Coronary artery (tissue), 2 donors: Measurements from ENCODE around the gene ATF1.

ENCODE experiments used
- DNase-seq: peaks from one replicate; pipeline ENCODE4 v3.0.0-alpha.2; 2017; ENCODE audit warnings: low spot score
- H3K27ac ChIP-seq, 2 donors: fragments of 200-600 bp; sonication (generic); one replicate each; pipeline ENCODE4 v1.5.1; 2016 to 2019
- H3K4me3 ChIP-seq: fragments of 200-600 bp; sonication (generic); 2 replicates; pipeline ENCODE4 v1.5.1; 2016; ENCODE audit warnings: mild to moderate bottlenecking, moderate library complexity
- TF ChIP-seq, protein P1 (sequence below): fragments of 200-600 bp; sonication (generic); IDR thresholded peaks from one replicate; pipeline ENCODE4 v1.5.1; 2019; ENCODE audit warnings: antibody characterized with exemption

The ATF1 gene

DNA sequence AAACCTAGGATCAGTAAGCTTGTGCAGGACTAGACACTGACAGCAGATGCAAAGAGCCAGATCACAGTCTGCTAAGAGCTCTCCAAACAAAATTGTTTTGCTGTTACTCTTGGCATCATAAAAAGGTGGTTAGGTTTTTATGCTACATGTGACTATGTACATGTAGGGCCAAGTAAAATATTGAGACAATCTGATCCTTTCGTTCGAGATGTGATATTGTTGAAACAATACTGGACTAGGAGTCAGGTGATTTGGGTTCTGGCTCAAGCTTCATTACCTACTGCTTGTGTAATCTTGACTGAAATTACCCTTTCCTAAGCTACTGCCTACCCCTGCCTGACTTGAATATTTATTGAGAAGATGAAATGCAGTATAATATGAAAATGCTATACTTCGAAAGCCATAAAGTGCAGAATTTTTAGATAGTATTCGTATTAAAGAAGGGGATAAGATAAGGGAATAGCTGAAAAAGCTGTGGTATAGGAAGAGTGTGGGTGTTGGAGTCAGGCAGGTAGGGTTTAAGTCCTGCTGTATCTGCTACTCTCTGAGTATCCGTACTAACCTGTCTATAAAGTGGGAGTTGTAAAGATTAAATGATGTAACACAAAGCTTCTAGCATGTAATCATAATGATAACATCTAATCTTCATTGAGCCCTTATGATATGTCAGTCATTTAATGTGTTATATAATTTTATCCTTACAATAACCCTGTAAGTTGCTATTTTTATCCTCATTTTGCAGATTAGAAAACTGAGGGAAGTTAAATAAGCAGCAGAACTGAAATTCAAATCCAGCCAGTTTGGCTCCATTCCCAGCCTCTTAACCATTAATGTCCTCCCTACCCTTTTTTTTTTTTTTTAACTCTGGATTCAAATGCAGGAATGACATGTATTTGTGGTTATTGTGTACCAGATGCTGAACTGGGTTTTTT lies 38.6 kb upstream of the ATF1 start:
- no peak for DNase-seq
- Histone ChIP-seq H3K27ac (peak overlapping the region in 1 of 2 donors; percentile 10), H3K4me3 (no peak overlapping the region)
- TF ChIP-seq, protein P1, sequence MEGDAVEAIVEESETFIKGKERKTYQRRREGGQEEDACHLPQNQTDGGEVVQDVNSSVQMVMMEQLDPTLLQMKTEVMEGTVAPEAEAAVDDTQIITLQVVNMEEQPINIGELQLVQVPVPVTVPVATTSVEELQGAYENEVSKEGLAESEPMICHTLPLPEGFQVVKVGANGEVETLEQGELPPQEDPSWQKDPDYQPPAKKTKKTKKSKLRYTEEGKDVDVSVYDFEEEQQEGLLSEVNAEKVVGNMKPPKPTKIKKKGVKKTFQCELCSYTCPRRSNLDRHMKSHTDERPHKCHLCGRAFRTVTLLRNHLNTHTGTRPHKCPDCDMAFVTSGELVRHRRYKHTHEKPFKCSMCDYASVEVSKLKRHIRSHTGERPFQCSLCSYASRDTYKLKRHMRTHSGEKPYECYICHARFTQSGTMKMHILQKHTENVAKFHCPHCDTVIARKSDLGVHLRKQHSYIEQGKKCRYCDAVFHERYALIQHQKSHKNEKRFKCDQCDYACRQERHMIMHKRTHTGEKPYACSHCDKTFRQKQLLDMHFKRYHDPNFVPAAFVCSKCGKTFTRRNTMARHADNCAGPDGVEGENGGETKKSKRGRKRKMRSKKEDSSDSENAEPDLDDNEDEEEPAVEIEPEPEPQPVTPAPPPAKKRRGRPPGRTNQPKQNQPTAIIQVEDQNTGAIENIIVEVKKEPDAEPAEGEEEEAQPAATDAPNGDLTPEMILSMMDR: no peak

DNA sequence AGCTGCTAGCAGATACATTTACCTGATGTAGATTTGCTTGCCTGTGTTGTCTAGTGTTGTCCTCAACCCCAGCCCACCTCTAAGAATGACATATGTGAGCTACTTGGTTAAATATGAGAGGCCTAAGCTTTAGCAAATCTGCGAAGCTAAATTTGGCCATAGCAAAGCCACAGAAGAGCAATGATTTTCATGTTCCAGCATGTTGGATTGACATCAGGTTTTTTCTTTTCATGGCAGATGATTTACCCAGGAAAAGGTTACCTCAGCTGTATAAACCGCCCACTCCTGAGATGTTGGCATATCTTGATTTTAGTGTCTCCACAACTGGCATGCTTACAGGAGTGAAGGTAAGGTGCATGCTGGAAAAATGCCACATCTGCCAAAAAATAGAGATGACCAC lies 36.4 kb upstream of the ATF1 start:
- Histone ChIP-seq H3K27ac (no peak overlapping the region), H3K4me3 (no peak overlapping the region)
- TF ChIP-seq, protein P1: no peak

DNA sequence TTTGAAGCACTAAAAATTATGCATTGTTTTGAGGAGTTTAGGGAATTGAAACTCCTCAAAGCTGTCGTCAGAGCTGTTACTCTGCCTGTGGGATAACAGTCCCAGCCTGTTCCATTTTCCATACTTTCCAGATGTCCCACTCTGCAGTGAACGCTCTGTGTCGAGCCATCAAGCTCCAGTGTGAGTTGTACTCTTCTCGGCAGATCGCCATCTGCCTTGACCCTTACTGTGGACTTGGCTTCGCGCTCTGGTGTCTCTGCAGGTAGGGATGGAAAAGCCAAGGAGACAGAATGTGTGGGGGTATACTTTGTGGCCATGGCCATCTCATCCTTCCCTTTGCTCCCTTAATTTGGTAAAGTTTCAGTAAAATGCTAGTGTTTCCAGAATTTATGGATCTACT lies 35.5 kb upstream of the ATF1 start:
- Histone ChIP-seq H3K27ac (no peak overlapping the region), H3K4me3 (no peak overlapping the region)
- TF ChIP-seq, protein P1: no peak
- DNase-seq: no peak

More for the DNA sequence above, 36.4 kb upstream of the ATF1 start:
- DNase-seq: no peak

DNA sequence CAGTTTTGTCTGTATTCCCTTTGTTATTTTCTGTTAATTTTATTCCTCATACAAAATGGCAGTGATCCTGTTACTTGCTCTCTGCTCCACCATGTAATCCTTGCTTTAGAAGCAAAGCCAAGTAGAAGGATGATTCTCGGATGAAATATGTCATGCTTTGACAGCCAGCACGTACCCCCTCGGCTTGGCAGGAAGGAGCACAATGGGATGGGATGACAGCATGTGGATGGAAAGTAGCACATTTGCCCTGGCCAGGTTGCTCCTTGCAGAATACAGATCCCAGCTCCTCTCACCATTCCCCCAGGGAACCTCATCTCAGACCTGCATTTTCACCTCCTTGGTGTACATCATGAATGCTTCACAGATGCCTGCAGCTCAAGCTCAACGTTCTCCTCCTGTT lies 35.1 kb upstream of the ATF1 start:
- TF ChIP-seq, protein P1: no peak
- no peak for DNase-seq
- Histone ChIP-seq H3K4me3 (no peak overlapping the region), H3K27ac (no peak overlapping the region)

DNA sequence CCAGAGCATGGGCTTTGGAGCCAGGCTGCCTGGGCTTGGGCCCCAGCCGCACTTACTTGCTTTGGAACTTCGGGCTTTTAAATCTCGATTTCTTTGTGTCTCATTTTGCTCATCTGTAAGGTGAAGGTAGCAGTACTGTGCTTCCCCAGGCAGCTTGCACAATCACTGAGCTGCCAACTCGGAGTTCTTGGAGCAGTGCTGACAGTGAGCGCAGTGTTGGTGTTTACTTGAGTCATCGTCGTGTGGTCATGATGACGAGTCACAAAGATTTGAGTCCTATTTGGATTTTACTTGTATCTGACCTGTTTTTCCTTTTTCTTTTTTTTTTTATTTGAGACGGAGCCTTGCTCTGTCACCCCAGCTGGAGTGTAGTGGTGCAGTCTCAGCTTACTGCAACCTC lies 31.3 kb upstream of the ATF1 start:
- Histone ChIP-seq H3K4me3 (no peak overlapping the region), H3K27ac (no peak overlapping the region)
- TF ChIP-seq, protein P1: no peak
- no peak for DNase-seq

DNA sequence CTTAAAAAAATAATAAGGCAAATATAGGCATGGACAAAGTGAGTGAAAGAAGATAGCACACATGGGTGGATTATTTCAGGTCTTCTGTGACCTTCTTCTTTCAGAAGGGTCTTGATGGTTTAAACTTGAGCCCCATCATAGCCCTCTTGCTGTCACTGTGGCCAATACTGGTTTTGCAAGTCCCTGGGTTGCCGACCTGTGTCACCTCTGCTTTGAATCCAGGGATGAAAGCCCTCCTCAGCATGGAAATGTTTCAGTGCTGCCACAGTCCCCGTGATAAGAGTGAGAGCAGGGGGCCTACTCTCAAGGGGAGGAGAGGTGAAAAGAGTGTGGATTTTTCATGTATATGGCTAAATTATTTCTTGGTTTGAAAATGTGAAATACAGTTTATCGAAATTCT lies 30.2 kb upstream of the ATF1 start:
- TF ChIP-seq, protein P1: no peak
- Histone ChIP-seq H3K27ac (no peak overlapping the region), H3K4me3 (no peak overlapping the region)
- DNase-seq: no peak
